ENCODE data around the gene KCTD16. TPM values are rescaled to one million over a fixed set of nuclear protein-coding genes. Genes with fewer than 3 reads are reported as not detected.

The KCTD16 gene
- total RNA-seq, 1 donor from 2014 or later = not detected

Other genes starting within 250 kb of the KCTD16 start
- gene YIPF5, start 214 bp upstream of the KCTD16 start, total RNA-seq = 34.2 and 37.9 TPM in 2 replicates